G401 (cell line): ENCODE results near the gene NSD1. TPM values are rescaled to one million over a fixed set of nuclear protein-coding genes. Genes with fewer than 3 reads are reported as not detected.
A peak's percentile ranks its signal among the peaks of the same experiment; 100 is the strongest.

Source experiments
- DNase-seq: peaks from one replicate; pipeline ENCODE4 v3.0.0-alpha.2; 2015; ENCODE audit warnings: low spot score
- in situ Hi-C: cut with HindIII; loops from 2 replicates; pipeline ENCODE4 v1.10.0; 2016; ENCODE audit warnings: low sequenced_read_pairs, mixed read lengths
- total RNA-seq: library from RNA; depleted of rRNA; stranded (reverse); fragments of >200 nt; shearing (Covaris generic); gene quantifications from 2 replicates; pipeline ENCODE4 v1.2.3, GENCODE V29; 2014; rRNA removed

The NSD1 gene, protein sequence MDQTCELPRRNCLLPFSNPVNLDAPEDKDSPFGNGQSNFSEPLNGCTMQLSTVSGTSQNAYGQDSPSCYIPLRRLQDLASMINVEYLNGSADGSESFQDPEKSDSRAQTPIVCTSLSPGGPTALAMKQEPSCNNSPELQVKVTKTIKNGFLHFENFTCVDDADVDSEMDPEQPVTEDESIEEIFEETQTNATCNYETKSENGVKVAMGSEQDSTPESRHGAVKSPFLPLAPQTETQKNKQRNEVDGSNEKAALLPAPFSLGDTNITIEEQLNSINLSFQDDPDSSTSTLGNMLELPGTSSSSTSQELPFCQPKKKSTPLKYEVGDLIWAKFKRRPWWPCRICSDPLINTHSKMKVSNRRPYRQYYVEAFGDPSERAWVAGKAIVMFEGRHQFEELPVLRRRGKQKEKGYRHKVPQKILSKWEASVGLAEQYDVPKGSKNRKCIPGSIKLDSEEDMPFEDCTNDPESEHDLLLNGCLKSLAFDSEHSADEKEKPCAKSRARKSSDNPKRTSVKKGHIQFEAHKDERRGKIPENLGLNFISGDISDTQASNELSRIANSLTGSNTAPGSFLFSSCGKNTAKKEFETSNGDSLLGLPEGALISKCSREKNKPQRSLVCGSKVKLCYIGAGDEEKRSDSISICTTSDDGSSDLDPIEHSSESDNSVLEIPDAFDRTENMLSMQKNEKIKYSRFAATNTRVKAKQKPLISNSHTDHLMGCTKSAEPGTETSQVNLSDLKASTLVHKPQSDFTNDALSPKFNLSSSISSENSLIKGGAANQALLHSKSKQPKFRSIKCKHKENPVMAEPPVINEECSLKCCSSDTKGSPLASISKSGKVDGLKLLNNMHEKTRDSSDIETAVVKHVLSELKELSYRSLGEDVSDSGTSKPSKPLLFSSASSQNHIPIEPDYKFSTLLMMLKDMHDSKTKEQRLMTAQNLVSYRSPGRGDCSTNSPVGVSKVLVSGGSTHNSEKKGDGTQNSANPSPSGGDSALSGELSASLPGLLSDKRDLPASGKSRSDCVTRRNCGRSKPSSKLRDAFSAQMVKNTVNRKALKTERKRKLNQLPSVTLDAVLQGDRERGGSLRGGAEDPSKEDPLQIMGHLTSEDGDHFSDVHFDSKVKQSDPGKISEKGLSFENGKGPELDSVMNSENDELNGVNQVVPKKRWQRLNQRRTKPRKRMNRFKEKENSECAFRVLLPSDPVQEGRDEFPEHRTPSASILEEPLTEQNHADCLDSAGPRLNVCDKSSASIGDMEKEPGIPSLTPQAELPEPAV (N-terminal part only)
- total RNA-seq: 22.4 and 32.1 TPM in 2 replicates

DNA sequence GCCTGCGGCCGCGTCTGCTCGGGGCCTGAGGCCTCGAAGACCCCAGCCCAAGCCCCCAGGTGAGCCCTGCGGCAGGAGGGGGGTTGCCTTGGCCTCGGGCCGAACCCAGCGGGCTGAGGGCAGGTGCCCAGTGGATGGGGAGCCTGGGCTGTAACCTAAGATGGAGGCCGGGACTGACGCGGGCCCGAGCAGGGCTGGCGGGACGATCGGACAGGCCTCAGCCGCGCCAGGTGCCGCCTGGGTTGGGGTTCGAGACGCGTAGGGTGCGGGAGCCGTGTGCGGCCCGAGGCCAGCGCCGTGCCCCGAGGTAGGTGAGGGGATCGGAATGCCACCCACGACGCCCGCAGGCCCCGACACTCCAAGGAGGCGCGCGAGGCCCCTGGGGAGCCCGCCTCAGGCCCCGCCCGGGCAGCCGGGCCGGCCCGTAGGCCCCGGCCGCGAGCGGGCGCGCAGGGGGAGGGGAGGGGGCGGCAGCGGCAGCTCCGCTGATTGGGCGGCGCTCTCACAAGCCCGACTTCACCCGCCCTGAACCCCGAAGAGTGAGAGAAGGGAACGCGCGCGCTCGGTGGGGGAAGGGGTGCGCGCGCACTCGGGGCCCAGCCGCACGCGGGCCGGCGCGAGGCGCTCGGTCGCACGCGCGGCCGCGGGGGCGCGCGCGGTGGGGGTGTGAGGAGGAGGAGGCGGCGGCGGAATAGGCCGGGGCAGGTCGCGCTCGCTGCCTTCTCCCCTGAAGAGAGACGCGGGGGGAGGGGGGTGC, at the start of gene NSD1:
NSD1 (plus strand) TSS at position 678 of the 757 bp plus-strand sequence. CDS start 1,331 bp downstream, outside the sequence.
- DNase-seq: peak; percentile 84
- in situ Hi-C loops: no loop called here

DNA sequence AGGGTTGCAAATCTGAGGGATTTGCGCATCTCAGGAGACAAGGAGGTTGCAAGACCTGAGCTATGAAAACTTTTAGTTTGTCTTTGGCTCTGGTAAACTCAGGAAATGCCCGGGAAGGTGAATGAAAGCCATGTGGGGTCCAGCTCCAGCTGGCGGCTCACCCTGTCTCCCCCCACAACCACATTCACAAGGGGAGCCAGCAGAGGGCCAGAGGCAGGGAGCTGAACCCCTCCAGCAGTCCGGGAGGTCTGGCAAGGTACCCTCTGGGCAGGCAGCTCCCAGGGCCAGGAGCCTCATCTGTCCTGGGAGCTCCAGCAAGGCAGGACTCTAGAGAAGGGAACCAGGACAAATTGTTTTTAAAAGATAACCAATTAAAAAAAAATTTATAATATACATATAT, 49.4 kb upstream of the NSD1 start:
- in situ Hi-C loops: no loop called here
- DNase-seq: no peak

DNA sequence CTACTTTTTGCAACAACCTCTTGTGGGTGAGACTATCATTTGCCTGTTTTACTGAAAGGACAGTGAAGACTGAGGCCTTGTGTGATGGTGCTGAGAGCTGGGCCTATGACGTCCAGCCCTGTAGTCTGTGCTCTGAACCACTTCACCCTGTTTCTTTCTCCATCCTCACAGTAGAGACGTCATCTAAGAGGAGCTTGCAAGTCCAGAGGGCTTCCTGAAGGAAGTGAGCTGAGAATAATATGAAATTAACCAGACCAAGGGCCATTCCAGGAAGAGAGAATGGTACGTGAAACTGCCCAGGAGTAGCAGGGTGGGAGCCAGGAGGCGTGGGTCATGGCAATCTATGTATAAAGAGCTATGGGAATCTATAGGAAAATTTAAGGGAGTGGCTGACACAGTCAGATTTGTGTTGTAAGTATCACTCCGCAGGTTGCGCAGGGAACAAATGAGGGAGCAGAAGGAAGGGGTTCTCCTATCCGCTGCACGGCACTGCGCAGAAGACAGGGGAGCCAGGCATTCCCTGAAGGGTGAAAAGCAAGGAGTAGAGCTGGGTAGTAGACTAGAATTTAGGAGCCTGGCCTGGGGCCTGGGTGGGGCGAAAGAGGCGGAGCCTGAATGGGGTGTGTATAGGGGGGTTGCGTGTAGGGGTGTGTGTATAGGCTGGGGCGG, 47.5 kb upstream of the NSD1 start:
- in situ Hi-C loops: no loop called here
- DNase-seq: no peak

DNA sequence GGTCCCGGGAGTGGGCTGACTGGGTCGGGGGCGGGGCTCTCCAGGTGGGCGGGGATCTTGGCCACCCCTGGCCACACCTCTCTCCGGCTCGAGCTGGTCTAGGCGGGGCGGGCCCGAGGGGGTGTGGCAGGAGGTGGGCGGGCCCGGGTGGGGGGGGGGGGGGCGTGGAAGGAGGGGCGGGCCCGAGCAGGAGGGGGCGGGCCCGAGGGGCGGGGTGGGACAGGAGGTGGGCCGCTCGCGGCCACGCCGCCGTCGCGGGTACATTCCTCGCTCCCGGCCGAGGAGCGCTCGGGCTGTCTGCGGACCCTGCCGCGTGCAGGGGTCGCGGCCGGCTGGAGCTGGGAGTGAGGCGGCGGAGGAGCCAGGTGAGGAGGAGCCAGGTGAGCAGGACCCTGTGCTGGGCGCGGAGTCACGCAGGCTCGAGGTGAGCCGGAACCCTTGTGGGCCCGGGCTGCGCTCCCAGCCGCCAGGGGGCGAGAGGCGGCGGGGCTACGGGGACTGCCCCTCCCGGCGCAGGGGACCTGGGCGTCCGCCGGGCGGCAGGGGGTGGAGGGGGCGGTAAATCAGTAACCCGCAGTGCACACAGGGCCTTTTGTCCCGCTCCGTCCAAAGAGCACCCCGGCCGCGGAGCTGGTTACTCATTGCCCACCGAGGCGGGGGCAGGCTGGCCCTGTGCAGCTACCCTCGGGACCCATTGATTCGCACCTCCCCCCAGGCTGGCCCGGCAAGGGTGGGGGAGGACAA, 46.7 kb upstream of the NSD1 start, which contains the start of gene FGFR4:
FGFR4 (plus strand) TSS at position 262 of the 744 bp plus-strand sequence. CDS start 2,688 bp downstream, outside the sequence.
- DNase-seq: peak; percentile 11
- in situ Hi-C loops: no loop called here

DNA sequence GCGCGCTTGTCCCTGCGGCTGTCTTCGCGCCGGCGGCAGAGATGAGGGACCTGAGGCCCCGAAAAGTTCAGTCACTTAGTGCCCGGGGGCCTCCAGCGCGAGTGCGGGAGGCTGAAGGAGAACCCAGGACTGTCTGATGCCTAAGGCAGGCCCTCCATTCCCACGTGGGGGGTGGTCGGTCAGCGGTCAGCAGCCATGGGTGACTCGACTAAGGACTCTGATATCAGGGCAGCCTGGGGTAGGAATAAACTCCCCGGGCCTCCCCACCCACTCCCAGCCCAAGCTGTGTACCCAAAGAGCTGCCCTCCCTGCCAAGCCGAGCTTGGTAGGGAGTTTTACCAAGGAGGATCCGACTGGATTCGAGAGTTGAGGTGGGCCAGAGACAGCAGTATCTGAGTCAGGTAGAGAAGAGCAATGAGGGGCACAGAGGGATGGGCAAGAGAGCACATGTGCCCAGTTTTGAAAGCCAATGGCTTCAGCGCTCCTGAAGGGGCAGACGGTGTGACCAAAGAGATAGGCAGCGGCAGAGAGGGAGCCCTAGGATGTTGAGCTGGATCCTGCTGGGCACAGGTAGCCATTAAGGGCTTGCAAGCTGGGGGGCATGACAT, 46.1 kb upstream of the NSD1 start:
- no peak for DNase-seq
- in situ Hi-C loops: no loop called here

DNA sequence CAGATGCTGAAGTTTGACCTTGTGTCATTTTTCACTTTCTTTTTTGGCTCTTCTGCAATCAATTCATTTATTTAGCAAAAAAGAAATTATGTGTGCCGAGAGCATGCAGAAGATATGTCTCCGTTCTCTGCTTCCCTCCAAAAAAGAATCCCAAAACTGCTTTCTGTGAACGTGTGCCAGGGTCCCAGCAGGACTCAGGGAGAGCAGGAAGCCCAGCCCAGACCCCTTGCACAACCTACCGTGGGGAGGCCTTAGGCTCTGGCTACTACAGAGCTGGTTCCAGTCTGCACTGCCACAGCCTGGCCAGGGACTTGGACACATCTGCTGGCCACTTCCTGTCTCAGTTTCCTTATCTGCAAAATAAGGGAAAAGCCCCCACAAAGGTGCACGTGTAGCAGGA, 44.4 kb upstream of the NSD1 start:
- DNase-seq: no peak
- in situ Hi-C loops: no loop called here

DNA sequence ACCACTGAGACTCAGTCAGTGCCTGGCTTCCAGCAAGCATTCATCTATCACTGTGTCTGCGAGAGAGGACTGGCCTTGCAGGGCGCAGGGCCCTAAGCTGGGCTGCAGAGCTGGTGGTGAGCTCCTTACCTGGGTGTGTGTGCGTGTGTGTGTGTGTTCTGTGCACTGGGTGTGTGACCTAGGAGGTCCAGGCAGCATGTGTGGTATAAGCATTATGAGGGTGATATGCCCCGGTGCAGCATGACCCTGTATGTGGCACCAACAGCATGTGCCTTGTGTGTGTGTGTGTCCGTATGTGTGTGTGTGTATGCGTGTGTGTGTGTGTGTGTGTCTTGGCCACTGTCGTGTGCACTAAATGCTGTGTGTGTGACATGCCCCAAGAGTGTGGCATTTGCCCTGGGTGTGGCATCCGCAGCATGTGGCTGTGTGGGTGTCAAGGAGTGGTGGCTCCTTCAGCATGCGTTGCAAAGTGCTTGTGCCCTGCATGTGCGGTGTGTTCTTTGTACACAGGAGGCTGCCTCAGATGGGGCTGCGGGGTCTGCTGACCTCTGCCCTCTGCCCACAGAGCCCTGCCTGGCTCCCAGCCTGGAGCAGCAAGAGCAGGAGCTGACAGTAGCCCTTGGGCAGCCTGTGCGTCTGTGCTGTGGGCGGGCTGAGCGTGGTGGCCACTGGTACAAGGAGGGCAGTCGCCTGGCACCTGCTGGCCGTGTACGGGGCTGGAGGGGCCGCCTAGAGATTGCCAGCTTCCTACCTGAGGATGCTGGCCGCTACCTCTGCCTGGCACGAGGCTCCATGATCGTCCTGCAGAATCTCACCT, 43.5 kb upstream of the NSD1 start:
- in situ Hi-C loops: no loop called here
- no peak for DNase-seq

DNA sequence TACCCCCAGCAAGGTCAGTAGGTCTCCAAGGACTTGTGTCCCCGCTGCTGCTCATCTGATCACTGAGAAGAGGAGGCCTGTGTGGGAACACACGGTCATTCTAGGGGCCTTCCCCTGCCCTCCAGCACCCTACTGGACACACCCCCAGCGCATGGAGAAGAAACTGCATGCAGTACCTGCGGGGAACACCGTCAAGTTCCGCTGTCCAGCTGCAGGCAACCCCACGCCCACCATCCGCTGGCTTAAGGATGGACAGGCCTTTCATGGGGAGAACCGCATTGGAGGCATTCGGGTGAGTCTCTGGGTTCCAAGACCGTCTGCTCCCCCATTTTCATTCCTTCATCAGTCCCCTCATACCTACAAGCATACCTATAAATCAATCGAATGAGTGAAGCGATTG, 42.8 kb upstream of the NSD1 start:
- in situ Hi-C loops: no loop called here
- no peak for DNase-seq

DNA sequence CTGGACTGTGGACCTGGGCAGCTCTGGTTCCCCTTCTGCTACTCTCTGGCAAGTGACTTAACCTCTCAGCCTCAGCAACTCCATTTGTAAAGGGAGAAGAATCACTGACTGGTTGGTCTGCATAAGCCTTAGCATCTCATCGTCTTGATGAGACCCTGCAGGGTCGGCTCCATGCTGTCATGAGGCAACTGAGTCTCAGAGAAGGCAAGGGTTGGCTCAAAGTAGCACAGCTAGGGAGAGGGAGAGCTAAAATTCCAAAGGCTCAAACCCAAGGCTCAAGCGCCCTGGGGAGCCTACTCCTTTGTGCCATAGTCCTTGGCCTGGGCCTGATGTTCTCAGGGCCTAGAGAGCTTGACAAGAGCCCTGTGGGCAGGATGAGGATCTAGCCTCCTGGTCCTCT, 42.3 kb upstream of the NSD1 start:
- DNase-seq: no peak
- in situ Hi-C loops: no loop called here

DNA sequence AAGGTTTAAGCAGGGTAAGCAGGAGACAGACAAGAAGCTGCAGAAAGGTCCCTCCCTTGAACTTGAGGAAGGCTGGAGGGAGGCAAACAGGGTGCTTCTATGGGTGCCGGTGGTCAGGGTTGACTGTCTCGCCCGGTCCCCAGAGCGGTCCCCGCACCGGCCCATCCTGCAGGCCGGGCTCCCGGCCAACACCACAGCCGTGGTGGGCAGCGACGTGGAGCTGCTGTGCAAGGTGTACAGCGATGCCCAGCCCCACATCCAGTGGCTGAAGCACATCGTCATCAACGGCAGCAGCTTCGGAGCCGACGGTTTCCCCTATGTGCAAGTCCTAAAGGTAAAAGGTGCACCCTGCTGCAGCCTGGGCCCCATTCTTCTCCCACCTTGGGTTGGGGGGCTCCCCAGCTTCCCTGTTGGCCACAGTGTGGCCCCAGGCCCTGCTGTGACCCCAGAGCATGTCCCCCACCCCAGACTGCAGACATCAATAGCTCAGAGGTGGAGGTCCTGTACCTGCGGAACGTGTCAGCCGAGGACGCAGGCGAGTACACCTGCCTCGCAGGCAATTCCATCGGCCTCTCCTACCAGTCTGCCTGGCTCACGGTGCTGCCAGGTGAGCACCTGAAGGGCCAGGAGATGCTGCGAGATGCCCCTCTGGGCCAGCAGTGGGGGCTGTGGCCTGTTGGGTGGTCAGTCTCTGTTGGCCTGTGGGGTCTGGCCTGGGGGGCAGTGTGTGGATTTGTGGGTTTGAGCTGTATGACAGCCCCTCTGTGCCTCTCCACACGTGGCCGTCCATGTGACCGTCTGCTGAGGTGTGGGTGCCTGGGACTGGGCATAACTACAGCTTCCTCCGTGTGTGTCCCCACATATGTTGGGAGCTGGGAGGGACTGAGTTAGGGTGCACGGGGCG, 41.1 kb upstream of the NSD1 start:
- in situ Hi-C loops: no loop called here
- DNase-seq: no peak

DNA sequence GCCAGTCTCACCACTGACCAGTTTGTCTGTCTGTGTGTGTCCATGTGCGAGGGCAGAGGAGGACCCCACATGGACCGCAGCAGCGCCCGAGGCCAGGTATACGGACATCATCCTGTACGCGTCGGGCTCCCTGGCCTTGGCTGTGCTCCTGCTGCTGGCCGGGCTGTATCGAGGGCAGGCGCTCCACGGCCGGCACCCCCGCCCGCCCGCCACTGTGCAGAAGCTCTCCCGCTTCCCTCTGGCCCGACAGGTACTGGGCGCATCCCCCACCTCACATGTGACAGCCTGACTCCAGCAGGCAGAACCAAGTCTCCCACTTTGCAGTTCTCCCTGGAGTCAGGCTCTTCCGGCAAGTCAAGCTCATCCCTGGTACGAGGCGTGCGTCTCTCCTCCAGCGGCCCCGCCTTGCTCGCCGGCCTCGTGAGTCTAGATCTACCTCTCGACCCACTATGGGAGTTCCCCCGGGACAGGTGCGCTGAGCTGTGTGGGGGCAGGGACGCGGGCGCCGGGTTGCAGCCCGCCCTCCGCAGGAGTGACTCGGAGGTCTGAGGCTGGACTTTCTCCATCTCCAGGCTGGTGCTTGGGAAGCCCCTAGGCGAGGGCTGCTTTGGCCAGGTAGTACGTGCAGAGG, 40.4 kb upstream of the NSD1 start:
- in situ Hi-C loops: no loop called here
- DNase-seq: no peak

DNA sequence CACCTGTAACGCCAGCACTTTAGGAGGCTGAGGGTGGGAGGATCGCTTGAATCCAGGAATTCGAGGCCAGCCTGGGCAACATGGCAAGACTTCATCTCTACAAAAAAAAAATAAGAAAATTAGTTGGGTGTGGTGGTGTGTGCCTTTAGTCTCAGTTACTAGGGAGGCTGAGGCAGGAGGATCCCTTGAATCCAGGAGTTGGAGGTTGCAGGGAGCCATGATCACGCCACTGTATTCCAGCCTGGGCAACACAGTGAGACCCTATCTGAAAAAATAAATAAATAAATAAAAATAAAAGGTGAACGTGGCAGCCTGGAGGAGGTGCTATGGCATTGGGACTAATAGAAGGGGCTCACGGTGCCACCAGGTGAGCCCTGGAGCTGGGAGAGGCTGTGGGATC, 39.8 kb upstream of the NSD1 start:
- in situ Hi-C loops: no loop called here
- DNase-seq: no peak

DNA sequence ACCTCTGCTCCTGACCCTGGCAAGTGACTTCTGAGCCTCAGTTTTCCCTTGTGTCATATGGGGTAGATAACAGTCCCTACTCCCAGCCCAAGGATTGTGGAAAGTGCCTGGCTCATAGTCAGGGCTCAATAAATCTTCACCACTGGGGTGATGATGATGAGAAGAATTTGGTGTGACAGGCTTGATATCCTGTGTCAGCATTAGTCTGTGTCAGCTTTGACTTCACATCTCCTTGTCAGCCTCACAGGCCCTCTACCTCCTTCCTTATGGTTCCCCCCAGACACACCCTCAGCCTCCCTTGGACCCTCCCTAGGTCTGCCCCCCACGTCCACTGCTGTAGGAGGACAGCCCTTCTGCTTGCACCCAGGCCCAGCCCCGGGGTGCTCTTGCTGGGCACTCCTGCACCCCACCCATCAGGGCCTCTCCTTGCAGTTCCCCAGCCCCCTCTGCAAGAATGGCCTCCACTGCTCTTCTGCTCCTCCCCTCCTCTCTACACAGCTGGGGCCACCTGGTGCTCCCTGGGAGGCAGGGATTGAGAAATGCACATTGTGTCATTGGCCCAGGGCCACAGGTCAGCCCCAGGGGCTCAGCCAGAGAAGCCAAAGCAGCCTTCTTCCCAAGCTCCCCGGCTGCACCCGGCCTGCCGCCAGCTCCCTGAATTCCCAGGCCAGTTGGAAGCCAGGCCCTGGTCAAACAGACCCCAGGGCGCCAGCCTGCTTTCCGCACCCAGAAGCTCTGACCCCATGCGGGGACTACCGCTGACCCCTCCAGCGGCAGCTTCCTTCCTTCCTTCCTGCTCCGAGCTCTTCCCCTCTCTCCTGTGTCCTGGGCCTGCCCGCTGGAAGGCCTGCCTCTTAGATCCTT, 39.1 kb upstream of the NSD1 start:
- in situ Hi-C loops: no loop called here
- no peak for DNase-seq

DNA sequence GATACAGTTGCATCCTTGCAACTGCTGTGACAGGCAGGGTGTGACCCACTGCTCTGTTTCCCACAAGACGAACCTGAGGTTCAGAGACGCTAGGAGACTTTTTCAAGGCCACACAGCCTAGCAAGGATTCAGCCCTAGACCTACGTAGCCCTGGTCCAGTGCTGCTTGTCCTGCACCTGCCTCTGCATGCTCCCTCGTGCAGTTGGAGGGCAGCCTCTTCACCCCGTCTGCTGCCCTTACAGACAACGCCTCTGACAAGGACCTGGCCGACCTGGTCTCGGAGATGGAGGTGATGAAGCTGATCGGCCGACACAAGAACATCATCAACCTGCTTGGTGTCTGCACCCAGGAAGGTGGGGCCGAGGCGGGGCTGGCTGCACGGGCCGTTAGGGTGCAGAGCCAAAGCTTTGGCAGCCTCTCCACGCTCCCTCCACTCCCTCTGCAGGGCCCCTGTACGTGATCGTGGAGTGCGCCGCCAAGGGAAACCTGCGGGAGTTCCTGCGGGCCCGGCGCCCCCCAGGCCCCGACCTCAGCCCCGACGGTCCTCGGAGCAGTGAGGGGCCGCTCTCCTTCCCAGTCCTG, 38.4 kb upstream of the NSD1 start:
- in situ Hi-C loops: no loop called here
- DNase-seq: no peak
